HepG2 (cell line): ENCODE results near the gene ITGA7. TPM values are rescaled to one million over a fixed set of nuclear protein-coding genes. Genes with fewer than 3 reads are reported as not detected.

Experiments
- FOXC1 ChIP-seq: sonication (generic); formaldehyde crosslinking; IDR thresholded peaks from 2 replicates; pipeline ENCODE4 v1.8.0; 2022; ENCODE audit warnings: mild to moderate bottlenecking, missing genetic modification reagents, borderline replicate concordance
- NONO ChIP-seq, 2 experiments: fragments of 450-650 bp in 1 of 2; sonication (generic) in 1 of 2; formaldehyde crosslinking in 1 of 2; IDR thresholded peaks in 1 of 2; conservative IDR thresholded peaks in 1 of 2; 2 replicates each; pipeline versions ENCODE4 v1.6.1 to v1.8.0; 2017 to 2022; ENCODE audit warnings: mild to moderate bottlenecking in 1 of 2, missing genetic modification reagents in 1 of 2, moderate library complexity in 1 of 2
- ZBTB7A ChIP-seq: sonication (generic); formaldehyde crosslinking; IDR thresholded peaks from 2 replicates; pipeline ENCODE4 v1.8.0; 2022; ENCODE audit warnings: mild to moderate bottlenecking, missing genetic modification reagents
- ZC3H13 ChIP-seq: sonication (generic); formaldehyde crosslinking; IDR thresholded peaks from 2 replicates; pipeline ENCODE4 v1.8.1; 2023; ENCODE audit warnings: mild to moderate bottlenecking, missing genetic modification reagents, moderate library complexity
- ZNF138 ChIP-seq: sonication (generic); formaldehyde crosslinking; IDR thresholded peaks from 2 replicates; pipeline ENCODE4 v1.5.0; 2020; ENCODE audit warnings: mild to moderate bottlenecking, low read depth, missing genetic modification reagents
- ZNF230 ChIP-seq: sonication (generic); formaldehyde crosslinking; IDR thresholded peaks from 2 replicates; pipeline ENCODE4 v1.4.0; 2020; ENCODE audit warnings: mild to moderate bottlenecking, missing genetic modification reagents
- ZNF263 ChIP-seq: sonication (generic); formaldehyde crosslinking; IDR thresholded peaks from 2 replicates; pipeline ENCODE4 v1.4.0; 2020; ENCODE audit warnings: missing genetic modification reagents
- ZNF280B ChIP-seq: sonication (generic); formaldehyde crosslinking; IDR thresholded peaks from 2 replicates; pipeline ENCODE4 v1.5.0; 2020; ENCODE audit warnings: missing genetic modification reagents, mild to moderate bottlenecking, borderline replicate concordance
- ZNF282 ChIP-seq: fragments of 450-650 bp; IDR thresholded peaks from 2 replicates; pipeline ENCODE4 v1.6.1; 2018; ENCODE audit not compliant: partially characterized antibody
- polyA plus RNA-seq, 8 experiments: library from polyadenylated mRNA; depleted of rRNA in 3 of 8; stranded (reverse) in 7 of 8; unstranded in 1 of 8; fragments of >200 nt; fragmentation: Illumina TruSeq in 4 of 8; extraction: Trizol in 4 of 8; gene quantifications; 2 replicates each; pipeline versions ENCODE4 v1.2.1 to v1.2.3, GENCODE V29; 2011 to 2016; ENCODE audit warnings: low read depth in 4 of 8, missing spikeins in 1 of 8, mixed read lengths in 1 of 8; ENCODE audit not compliant: insufficient read depth in 1 of 8
- total RNA-seq, 5 experiments: library from RNA; depleted of rRNA; stranded (reverse); fragments of >200 nt; fragmentation: Illumina TruSeq; extraction: Trizol; gene quantifications; 2 replicates each; pipeline ENCODE4 v1.2.3, GENCODE V29; 2016; ENCODE audit warnings: low read depth in 1 of 5
- TF ChIP-seq, protein P1 (sequence below): sonication (generic); formaldehyde crosslinking; IDR thresholded peaks from 2 replicates; pipeline ENCODE4 v1.4.0; 2020; ENCODE audit warnings: missing genetic modification reagents
- TF ChIP-seq, protein P2 (sequence below): sonication (generic); formaldehyde crosslinking; IDR thresholded peaks from 2 replicates; pipeline ENCODE4 v1.5.1; 2020; ENCODE audit warnings: mild to moderate bottlenecking, missing genetic modification reagents, moderate library complexity
- TF ChIP-seq, protein P3 (sequence below): sonication (generic); formaldehyde crosslinking; IDR thresholded peaks from 2 replicates; pipeline ENCODE4 v1.4.0; 2020; ENCODE audit warnings: mild to moderate bottlenecking, missing genetic modification reagents

ITGA7 gene
- total and polyA plus RNA-seq, 2 of the 13 experiments (the other 11 are each of a cell fraction or from before 2014, with no cell fraction given), result 0.65 to 0.75 TPM

DNA sequence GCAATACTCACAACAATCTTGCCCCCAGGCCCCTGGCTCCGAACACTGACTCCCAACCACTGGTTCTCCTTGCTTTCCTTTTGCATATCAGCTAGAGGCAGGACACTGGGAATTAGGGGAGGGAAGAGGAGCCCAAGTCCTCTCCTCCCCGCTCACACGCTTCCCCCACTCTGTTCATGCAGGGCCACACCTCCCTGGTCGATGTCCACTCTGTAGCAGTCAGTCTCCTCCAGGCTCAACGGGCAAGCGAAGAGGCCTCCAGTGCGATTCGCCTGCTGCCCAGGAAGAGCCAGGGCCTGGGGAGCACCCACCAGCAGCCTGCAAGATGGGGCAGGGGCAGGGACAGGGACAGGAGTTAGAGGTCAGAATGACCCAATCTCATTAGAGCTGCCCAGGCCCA, 4.8 kb downstream of the ITGA7 start (continued):
- TF ChIP-seq, protein P1, sequence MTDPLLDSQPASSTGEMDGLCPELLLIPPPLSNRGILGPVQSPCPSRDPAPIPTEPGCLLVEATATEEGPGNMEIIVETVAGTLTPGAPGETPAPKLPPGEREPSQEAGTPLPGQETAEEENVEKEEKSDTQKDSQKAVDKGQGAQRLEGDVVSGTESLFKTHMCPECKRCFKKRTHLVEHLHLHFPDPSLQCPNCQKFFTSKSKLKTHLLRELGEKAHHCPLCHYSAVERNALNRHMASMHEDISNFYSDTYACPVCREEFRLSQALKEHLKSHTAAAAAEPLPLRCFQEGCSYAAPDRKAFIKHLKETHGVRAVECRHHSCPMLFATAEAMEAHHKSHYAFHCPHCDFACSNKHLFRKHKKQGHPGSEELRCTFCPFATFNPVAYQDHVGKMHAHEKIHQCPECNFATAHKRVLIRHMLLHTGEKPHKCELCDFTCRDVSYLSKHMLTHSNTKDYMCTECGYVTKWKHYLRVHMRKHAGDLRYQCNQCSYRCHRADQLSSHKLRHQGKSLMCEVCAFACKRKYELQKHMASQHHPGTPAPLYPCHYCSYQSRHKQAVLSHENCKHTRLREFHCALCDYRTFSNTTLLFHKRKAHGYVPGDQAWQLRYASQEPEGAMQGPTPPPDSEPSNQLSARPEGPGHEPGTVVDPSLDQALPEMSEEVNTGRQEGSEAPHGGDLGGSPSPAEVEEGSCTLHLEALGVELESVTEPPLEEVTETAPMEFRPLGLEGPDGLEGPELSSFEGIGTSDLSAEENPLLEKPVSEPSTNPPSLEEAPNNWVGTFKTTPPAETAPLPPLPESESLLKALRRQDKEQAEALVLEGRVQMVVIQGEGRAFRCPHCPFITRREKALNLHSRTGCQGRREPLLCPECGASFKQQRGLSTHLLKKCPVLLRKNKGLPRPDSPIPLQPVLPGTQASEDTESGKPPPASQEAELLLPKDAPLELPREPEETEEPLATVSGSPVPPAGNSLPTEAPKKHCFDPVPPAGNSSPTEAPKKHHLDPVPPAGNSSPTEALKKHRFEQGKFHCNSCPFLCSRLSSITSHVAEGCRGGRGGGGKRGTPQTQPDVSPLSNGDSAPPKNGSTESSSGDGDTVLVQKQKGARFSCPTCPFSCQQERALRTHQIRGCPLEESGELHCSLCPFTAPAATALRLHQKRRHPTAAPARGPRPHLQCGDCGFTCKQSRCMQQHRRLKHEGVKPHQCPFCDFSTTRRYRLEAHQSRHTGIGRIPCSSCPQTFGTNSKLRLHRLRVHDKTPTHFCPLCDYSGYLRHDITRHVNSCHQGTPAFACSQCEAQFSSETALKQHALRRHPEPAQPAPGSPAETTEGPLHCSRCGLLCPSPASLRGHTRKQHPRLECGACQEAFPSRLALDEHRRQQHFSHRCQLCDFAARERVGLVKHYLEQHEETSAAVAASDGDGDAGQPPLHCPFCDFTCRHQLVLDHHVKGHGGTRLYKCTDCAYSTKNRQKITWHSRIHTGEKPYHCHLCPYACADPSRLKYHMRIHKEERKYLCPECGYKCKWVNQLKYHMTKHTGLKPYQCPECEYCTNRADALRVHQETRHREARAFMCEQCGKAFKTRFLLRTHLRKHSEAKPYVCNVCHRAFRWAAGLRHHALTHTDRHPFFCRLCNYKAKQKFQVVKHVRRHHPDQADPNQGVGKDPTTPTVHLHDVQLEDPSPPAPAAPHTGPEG (CRISPR knock-in tag), result no peak
- TF ChIP-seq ZNF282 (no peak), NONO (IDR thresholded peaks at IDR 0.05) (no peak), NONO (CRISPR knock-in tag; conservative IDR thresholded peaks at IDR 0.05) (0 out of 2 replicates have a peak, but pooled peaks have one; percentile 35), FOXC1 (no peak), ZNF138 (CRISPR knock-in tag) (no peak), ZNF230 (no peak), ZNF263 (CRISPR knock-in tag) (peak; percentile 81), ZC3H13 (CRISPR knock-in tag) (no peak), ZNF280B (no peak), ZBTB7A (CRISPR knock-in tag) (no peak)
- TF ChIP-seq, protein P2, sequence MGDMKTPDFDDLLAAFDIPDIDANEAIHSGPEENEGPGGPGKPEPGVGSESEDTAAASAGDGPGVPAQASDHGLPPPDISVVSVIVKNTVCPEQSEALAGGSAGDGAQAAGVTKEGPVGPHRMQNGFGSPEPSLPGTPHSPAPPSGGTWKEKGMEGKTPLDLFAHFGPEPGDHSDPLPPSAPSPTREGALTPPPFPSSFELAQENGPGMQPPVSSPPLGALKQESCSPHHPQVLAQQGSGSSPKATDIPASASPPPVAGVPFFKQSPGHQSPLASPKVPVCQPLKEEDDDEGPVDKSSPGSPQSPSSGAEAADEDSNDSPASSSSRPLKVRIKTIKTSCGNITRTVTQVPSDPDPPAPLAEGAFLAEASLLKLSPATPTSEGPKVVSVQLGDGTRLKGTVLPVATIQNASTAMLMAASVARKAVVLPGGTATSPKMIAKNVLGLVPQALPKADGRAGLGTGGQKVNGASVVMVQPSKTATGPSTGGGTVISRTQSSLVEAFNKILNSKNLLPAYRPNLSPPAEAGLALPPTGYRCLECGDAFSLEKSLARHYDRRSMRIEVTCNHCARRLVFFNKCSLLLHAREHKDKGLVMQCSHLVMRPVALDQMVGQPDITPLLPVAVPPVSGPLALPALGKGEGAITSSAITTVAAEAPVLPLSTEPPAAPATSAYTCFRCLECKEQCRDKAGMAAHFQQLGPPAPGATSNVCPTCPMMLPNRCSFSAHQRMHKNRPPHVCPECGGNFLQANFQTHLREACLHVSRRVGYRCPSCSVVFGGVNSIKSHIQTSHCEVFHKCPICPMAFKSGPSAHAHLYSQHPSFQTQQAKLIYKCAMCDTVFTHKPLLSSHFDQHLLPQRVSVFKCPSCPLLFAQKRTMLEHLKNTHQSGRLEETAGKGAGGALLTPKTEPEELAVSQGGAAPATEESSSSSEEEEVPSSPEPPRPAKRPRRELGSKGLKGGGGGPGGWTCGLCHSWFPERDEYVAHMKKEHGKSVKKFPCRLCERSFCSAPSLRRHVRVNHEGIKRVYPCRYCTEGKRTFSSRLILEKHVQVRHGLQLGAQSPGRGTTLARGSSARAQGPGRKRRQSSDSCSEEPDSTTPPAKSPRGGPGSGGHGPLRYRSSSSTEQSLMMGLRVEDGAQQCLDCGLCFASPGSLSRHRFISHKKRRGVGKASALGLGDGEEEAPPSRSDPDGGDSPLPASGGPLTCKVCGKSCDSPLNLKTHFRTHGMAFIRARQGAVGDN (CRISPR knock-in tag), result peak; percentile 35; the same call in 1 of the 2 replicates
- TF ChIP-seq, protein P3, sequence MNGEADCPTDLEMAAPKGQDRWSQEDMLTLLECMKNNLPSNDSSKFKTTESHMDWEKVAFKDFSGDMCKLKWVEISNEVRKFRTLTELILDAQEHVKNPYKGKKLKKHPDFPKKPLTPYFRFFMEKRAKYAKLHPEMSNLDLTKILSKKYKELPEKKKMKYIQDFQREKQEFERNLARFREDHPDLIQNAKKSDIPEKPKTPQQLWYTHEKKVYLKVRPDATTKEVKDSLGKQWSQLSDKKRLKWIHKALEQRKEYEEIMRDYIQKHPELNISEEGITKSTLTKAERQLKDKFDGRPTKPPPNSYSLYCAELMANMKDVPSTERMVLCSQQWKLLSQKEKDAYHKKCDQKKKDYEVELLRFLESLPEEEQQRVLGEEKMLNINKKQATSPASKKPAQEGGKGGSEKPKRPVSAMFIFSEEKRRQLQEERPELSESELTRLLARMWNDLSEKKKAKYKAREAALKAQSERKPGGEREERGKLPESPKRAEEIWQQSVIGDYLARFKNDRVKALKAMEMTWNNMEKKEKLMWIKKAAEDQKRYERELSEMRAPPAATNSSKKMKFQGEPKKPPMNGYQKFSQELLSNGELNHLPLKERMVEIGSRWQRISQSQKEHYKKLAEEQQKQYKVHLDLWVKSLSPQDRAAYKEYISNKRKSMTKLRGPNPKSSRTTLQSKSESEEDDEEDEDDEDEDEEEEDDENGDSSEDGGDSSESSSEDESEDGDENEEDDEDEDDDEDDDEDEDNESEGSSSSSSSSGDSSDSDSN (CRISPR knock-in tag), result 0 out of 2 replicates have a peak, but pooled peaks have one; percentile 22
